CD4-positive, alpha-beta T cell (primary cell): ENCODE results near the gene XPR1. TPM values are rescaled to one million over a fixed set of nuclear protein-coding genes. Genes with fewer than 3 reads are reported as not detected.

Source experiments
- ATAC-seq: fragments of 200-7000 bp; cut with Tn5 transposase; one replicate; pipeline ENCODE4 v1.10.0; 2022; ENCODE audit warnings: mild to moderate bottlenecking; ENCODE audit not compliant: poor library complexity
- CTCF ChIA-PET: fragments of 350-600 bp; sonication (Branson Sonifier 250); formaldehyde crosslinking; loops from one replicate; lab custom pipeline; 2021; ENCODE audit warnings: antibody characterized with exemption, inconsistent platforms; lab: Charles Lee
- POLR2A ChIA-PET: fragments of 350-600 bp; sonication (Branson Sonifier 250); formaldehyde crosslinking; loops from one replicate; lab custom pipeline; 2021; ENCODE audit warnings: antibody characterized with exemption, inconsistent platforms; lab: Charles Lee
- DNase-seq, 14 experiments: peaks; one replicate each; pipeline ENCODE4 v3.0.0-alpha.2; 2013 to 2020; ENCODE audit warnings: mixed read lengths in 2 of 14
- H3K27ac ChIP-seq, 2 donors: one replicate each; pipeline versions ENCODE4 v1.5.1 to v1.7.0; 2013; ENCODE audit warnings: low read length in 2 of 2, low read depth in 1 of 2, mild to moderate bottlenecking in 1 of 2
- H3K27me3 ChIP-seq, 2 experiments: 1 replicate in 1 of 2; 2 replicates in 1 of 2; pipeline versions ENCODE4 v1.6.1 to v1.7.0; 2013; ENCODE audit warnings: low read length in 2 of 2, control low read depth in 1 of 2, mild to moderate bottlenecking in 1 of 2, moderate library complexity in 1 of 2; ENCODE audit not compliant: insufficient read depth in 2 of 2, control insufficient read depth in 1 of 2
- H3K36me3 ChIP-seq: one replicate; pipeline ENCODE4 v1.6.1; 2013; ENCODE audit warnings: low read length, control low read depth; ENCODE audit not compliant: insufficient read depth
- H3K4me1 ChIP-seq: one replicate; pipeline ENCODE4 v1.6.1; 2013; ENCODE audit warnings: low read length, control low read depth; ENCODE audit not compliant: insufficient read depth
- H3K4me3 ChIP-seq: one replicate; pipeline ENCODE4 v1.5.1; 2013; ENCODE audit warnings: mild to moderate bottlenecking, low read length, moderate library complexity
- H3K9me3 ChIP-seq, 2 experiments: 1 replicate in 1 of 2; 2 replicates in 1 of 2; pipeline versions ENCODE4 v1.6.1 to v1.7.0; 2013; ENCODE audit warnings: low read length in 2 of 2, mild to moderate bottlenecking in 2 of 2, control low read depth in 1 of 2, moderate library complexity in 1 of 2; ENCODE audit not compliant: control insufficient read depth in 1 of 2, insufficient read depth in 1 of 2
- H3K27ac Mint-ChIP-seq: one replicate; pipeline ENCODE4 v1.8.0; 2020; ENCODE audit warnings: mixed read lengths
- H3K27me3 Mint-ChIP-seq: one replicate; pipeline ENCODE4 v1.8.0; 2021; ENCODE audit warnings: mixed read lengths
- H3K36me3 Mint-ChIP-seq: one replicate; pipeline ENCODE4 v1.8.0; 2021; ENCODE audit warnings: low read depth, mixed read lengths
- H3K4me1 Mint-ChIP-seq: one replicate; pipeline ENCODE4 v1.8.0; 2021; ENCODE audit warnings: low read depth, mixed read lengths
- H3K4me3 Mint-ChIP-seq: one replicate; pipeline ENCODE4 v1.8.0; 2020; ENCODE audit warnings: mild to moderate bottlenecking, mixed read lengths
- H3K9me3 Mint-ChIP-seq: one replicate; pipeline ENCODE4 v1.8.0; 2020; ENCODE audit warnings: mixed read lengths
- intact Hi-C, 2 experiments: fragments of 100-400 bp; cut with DNase I in 1 of 2; cut with micrococcal nuclease in 1 of 2; formaldehyde crosslinking; loops; one replicate each; pipeline versions ENCODE4 v1.15.1 to v1.9.0; 2023 to 2025; cut with DNase I, micrococcal nuclease
- total RNA-seq, 174 experiments: library from RNA in 2 of 174; stranded (reverse) in 2 of 174; gene quantifications; one replicate each; pipeline ENCODE4 v1.2.3 and lab custom pipeline; 2021 to 2026
- TF ChIP-seq, protein P1 (sequence below): fragments of 200-600 bp; IDR thresholded peaks from one replicate; pipeline ENCODE4 v1.8.0; 2022; ENCODE audit warnings: antibody characterized with exemption, mild to moderate bottlenecking

Gene XPR1
- total RNA-seq, 2 experiments from 2014 or later: 13.7 TPM

DNA sequence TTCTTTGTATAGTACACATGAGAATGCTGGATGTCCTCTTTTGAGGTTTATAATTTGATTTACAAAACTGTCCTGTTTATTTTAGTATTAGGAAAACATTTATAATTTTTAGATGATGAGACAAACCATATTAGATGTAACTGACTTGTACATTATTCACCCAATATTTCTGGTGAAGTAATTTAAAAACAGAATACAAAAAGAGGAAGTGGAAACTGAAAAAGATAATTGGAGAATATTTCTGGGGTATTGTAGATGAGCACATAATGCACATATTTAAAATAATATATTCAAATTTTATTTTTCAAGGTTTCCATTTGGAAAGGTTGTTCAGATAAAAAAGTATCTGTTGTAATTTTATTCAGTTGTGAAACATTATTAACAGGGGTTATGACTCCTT, 40.7 kb downstream of the XPR1 start:
- POLR2A ChIA-PET: no interaction called here
- no peaks in the 10 kb centered on the region for H3K4me1 ChIP-seq
- peaks cover 14% of the 10 kb centered on the region for H3K9me3 Mint-ChIP-seq

DNA sequence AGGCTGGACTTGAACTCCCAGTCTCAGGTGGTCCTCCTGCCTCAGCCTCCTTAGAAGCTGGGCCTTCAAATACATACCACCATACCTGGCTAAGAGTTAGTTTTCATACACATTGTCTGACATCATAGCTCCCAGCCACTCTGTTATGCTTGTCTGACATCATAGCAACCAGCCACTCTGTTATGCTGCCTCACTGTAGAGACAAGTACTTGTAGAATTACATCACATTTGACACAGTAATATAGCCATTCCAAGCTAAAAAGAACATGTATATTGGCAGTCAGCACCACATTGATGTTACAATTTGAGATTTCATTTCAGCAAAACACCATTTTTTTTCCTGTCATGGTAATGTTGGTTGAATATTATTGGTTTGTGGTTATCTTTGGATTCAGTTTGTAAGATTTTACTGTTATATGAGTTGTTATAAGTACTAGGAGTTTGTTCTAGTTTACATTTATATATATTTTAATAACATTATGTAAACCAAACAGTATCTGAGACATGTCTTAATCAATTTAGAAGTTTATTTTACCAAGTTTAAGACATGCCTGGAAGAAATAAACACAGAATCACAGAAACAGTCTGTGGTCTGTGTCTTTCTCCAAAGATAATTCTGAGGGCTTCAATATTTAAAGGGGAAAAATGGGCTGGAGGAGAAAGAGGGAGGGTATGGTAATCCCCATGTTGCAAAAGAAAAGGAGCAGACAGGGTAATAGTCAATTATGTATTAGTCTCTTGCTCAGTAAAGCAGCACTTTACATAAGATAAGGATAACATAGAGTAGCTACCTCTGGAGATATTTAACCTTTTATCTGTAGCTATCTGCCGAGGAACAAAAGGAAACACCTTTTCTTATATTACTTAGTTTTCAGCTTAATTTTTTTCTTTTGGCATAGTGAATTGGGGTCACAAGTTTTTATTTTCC, 43.0 kb downstream of the XPR1 start:
- Histone ChIP-seq H3K27ac (no peak overlapping the region), H3K36me3 (no peaks in the 10 kb centered on the region), H3K4me3 (no peak overlapping the region), H3K27me3 (no peaks in the 10 kb centered on the region), H3K9me3 (peaks cover 10 to 28% of the 10 kb centered on the region in 2 experiments), H3K4me1 (no peaks in the 10 kb centered on the region)
- Mint-ChIP-seq H3K27ac (no peak overlapping the region), H3K27me3 (no peaks in the 10 kb centered on the region), H3K36me3 (peaks cover 85% of the 10 kb centered on the region), H3K9me3 (peaks cover 15% of the 10 kb centered on the region), H3K4me1 (peaks cover 19% of the 10 kb centered on the region), H3K4me3 (no peak overlapping the region)
- ATAC-seq (no peak), DNase-seq (no peak)
- CTCF ChIA-PET: no interaction called here
- TF ChIP-seq, protein P1, sequence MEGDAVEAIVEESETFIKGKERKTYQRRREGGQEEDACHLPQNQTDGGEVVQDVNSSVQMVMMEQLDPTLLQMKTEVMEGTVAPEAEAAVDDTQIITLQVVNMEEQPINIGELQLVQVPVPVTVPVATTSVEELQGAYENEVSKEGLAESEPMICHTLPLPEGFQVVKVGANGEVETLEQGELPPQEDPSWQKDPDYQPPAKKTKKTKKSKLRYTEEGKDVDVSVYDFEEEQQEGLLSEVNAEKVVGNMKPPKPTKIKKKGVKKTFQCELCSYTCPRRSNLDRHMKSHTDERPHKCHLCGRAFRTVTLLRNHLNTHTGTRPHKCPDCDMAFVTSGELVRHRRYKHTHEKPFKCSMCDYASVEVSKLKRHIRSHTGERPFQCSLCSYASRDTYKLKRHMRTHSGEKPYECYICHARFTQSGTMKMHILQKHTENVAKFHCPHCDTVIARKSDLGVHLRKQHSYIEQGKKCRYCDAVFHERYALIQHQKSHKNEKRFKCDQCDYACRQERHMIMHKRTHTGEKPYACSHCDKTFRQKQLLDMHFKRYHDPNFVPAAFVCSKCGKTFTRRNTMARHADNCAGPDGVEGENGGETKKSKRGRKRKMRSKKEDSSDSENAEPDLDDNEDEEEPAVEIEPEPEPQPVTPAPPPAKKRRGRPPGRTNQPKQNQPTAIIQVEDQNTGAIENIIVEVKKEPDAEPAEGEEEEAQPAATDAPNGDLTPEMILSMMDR: no peak
- intact Hi-C loops: no loop called here
- POLR2A ChIA-PET: no interaction called here

More for the DNA sequence above, 40.7 kb downstream of the XPR1 start:
- intact Hi-C loops: no loop called here
- H3K36me3 Mint-ChIP-seq: peaks cover 93% of the 10 kb centered on the region
- CTCF ChIA-PET: no interaction called here
- no peak overlapping the region for H3K4me3 Mint-ChIP-seq
- Histone ChIP-seq H3K27me3 (no peaks in the 10 kb centered on the region), H3K9me3 (peaks cover 14 to 24% of the 10 kb centered on the region in 2 experiments), H3K36me3 (no peaks in the 10 kb centered on the region), H3K27ac (no peak overlapping the region), H3K4me3 (no peak overlapping the region)
- no peak for ATAC-seq
- no peaks in the 10 kb centered on the region for H3K27me3 Mint-ChIP-seq
- DNase-seq: no peak
- H3K27ac Mint-ChIP-seq: no peak overlapping the region
- peaks cover 22% of the 10 kb centered on the region for H3K4me1 Mint-ChIP-seq
- TF ChIP-seq, protein P1: no peak

DNA sequence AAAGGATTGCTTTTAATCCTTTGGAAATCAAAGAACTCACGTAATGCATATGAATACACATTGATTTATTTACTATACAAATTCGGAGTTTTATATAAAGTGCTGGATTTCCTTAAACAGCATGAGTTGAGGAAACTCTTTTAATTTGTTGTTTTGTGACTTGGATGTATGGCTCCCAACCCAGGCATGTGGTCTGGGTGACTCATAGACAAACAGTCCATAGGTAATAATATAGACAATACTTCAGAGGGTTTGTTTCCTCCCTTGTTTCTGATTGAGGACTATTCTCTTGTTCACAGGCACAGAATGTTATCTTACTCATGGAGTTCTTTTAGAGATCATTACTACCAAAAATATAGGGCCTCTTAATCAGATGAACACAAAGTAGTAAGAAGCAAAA, 43.8 kb downstream of the XPR1 start:
- ATAC-seq (no peak), DNase-seq (no peak)
- Histone ChIP-seq H3K4me1 (no peaks in the 10 kb centered on the region), H3K27ac (no peak overlapping the region), H3K27me3 (no peaks in the 10 kb centered on the region), H3K9me3 (peaks cover 15 to 21% of the 10 kb centered on the region in 2 experiments), H3K4me3 (no peak overlapping the region), H3K36me3 (no peaks in the 10 kb centered on the region)
- H3K4me3 Mint-ChIP-seq: no peak overlapping the region
- H3K4me1 Mint-ChIP-seq: peaks cover 18% of the 10 kb centered on the region
- ChIA-PET CTCF (no interaction called here), POLR2A (no interaction called here)
- intact Hi-C loops: no loop called here
- H3K36me3 Mint-ChIP-seq: peaks cover 83% of the 10 kb centered on the region
- no peaks in the 10 kb centered on the region for H3K27me3 Mint-ChIP-seq
- H3K27ac Mint-ChIP-seq: no peak overlapping the region
- peaks cover 13% of the 10 kb centered on the region for H3K9me3 Mint-ChIP-seq
- TF ChIP-seq, protein P1: no peak
